ENCODE measurements around the gene SGPP1.

Gene SGPP1

DNA sequence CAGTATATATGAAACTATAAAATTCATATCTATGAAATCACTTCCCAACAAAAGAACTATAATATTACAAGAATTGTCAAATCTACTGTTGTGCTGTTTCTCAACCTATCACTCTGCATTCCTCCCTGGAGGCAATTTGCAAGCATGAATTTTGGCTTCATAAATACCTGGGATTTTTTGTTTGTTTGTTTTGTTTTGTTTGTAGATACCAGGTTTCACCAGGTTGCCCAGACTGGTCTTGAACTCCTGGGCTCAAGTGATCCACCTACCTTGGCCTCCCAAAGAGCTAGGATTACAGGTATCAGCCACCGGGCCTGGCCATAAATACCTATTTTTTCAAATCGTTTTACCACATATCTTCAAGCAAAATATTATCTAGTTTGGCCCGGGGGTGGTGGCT is 38.7 kb downstream of the SGPP1 start:
- TF ChIP-seq, protein P1, sequence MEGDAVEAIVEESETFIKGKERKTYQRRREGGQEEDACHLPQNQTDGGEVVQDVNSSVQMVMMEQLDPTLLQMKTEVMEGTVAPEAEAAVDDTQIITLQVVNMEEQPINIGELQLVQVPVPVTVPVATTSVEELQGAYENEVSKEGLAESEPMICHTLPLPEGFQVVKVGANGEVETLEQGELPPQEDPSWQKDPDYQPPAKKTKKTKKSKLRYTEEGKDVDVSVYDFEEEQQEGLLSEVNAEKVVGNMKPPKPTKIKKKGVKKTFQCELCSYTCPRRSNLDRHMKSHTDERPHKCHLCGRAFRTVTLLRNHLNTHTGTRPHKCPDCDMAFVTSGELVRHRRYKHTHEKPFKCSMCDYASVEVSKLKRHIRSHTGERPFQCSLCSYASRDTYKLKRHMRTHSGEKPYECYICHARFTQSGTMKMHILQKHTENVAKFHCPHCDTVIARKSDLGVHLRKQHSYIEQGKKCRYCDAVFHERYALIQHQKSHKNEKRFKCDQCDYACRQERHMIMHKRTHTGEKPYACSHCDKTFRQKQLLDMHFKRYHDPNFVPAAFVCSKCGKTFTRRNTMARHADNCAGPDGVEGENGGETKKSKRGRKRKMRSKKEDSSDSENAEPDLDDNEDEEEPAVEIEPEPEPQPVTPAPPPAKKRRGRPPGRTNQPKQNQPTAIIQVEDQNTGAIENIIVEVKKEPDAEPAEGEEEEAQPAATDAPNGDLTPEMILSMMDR (IDR thresholded peaks at IDR 0.05): no peak
- H3K4me3 ChIP-seq: no peak overlapping the region
- DNase-seq (ENCODE audit: low spot score): no peak
- no peak overlapping the region for H3K27ac ChIP-seq

- TF ChIP-seq, protein P1 (IDR thresholded peaks at IDR 0.05): no peak
- DNase-seq (ENCODE audit: low spot score): no peak
- no peak overlapping the region for H3K4me3 ChIP-seq
- H3K27ac ChIP-seq: no peak overlapping the region
Observed at GRCh38 chr14:63686926-63687325, 40.9 kb downstream of the SGPP1 start.

DNA sequence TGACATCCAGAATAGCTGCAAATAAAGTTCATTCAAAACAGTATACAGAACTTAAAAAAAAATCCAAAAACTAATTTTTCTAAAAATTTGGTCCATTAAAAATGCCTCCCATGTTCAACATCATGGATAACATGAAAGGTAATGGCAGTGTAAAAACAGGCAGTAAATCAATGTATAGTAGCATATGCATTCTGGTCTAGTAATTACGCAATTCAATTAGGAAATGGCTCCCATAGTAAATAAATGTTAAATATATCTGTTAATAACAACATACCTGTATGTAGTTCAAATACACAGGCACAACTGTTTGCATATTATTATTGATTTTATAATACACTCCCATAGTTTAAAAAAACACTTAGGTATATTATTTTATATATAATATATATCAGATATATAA is 42.5 kb downstream of the SGPP1 start:
- DNase-seq (ENCODE audit: low spot score): no peak
- Histone ChIP-seq H3K4me3 (no peak overlapping the region), H3K27ac (no peak overlapping the region)
- TF ChIP-seq, protein P1 (IDR thresholded peaks at IDR 0.05): no peak

DNA sequence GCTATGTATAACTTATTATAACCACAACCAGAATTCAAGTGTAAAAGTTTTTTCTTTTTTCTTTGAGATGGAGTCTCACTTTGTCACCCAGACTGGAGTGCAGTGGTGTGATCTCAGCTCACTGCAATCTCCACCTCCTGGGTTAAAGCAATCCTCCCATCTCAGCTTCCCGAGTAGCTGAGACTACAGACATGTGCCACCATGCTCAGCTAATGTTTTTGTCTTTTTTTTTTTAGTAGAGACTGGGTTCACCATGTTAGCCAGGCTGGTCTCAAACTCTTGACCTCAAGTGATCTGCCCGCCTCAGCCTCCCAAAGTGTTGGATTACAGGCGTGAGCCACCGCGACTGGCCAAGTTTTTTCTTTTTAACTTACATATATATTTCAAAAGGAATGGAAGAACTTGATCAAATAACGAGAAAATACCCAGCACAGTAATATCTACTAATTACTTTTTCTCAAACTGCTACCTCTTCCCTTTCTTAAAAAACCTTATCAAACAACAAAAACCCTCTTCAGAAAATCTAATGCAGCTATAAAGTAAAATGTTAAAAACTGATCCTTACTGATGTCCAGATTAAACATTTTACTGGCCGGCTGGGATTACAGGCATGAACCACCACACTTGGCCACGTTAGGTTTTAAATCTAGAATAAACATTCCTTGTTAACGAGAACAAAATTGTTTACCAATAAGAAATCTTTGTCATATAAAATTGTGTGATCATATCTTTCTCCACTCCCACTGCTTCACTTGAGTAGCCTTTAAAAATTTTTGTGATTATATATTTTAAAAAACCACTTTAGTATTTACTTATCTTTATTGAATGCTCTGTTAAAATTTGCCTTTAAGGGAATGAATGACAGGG is 44.9 kb downstream of the SGPP1 start:
- H3K4me3 ChIP-seq: no peak overlapping the region
- no peak for DNase-seq (ENCODE audit: low spot score)
- TF ChIP-seq, protein P1 (IDR thresholded peaks at IDR 0.05): no peak
- no peak overlapping the region for H3K27ac ChIP-seq

GRCh38 chr14:63678536-63678935 is 49.3 kb downstream of the SGPP1 start:
- H3K4me3 ChIP-seq: no peak overlapping the region
- TF ChIP-seq, protein P1 (IDR thresholded peaks at IDR 0.05): no peak
- H3K27ac ChIP-seq: no peak overlapping the region
- no peak for DNase-seq (ENCODE audit: low spot score)

DNA sequence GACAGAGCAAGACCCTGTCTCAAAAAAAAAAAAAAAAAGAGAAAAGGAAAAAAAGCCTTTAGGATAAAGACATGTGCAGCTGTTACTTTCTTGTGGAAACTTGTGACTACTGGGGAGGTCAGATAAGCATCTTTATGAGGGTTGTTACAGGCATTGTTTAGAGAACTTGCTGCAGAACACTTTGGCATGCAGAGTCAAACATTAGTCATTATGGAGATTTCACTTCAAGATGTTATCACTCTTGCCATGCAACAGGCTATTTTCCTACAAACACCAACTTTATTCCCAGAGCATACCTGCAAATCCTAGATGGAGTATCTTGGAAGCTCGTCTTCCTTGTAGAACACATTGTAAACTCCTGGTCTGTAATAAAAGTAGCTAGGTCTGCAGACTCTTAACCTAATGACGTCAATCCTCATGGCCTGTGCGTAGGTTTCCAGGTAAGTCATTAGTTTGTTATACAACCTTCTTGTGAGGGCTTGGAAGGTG is 49.9 kb downstream of the SGPP1 start:
- TF ChIP-seq, protein P1 (IDR thresholded peaks at IDR 0.05): no peak
- no peak overlapping the region for H3K4me3 ChIP-seq
- no peak overlapping the region for H3K27ac ChIP-seq
- DNase-seq (ENCODE audit: low spot score): no peak

GRCh38 chr14:63676615-63677014 is 51.2 kb downstream of the SGPP1 start:
- TF ChIP-seq, protein P1 (IDR thresholded peaks at IDR 0.05): no peak
- no peak for DNase-seq (ENCODE audit: low spot score)
- H3K27ac ChIP-seq: no peak overlapping the region
- H3K4me3 ChIP-seq: no peak overlapping the region

Measured in coronary artery (tissue), 2 donors.